Hepatocyte (in vitro differentiated cells): ENCODE measurements around the gene NODAL.

Experiments
- CTCF ChIP-seq: fragments of 200-600 bp; sonication (generic); IDR thresholded peaks from 2 replicates; pipeline ENCODE4 v1.5.1; 2016; ENCODE audit warnings: antibody characterized with exemption, mild to moderate bottlenecking; ENCODE audit not compliant: poor library complexity
- EZH2 ChIP-seq: fragments of 200-600 bp; sonication (generic); IDR thresholded peaks from 2 replicates; pipeline ENCODE4 v1.6.1; 2016; ENCODE audit warnings: antibody characterized with exemption, mild to moderate bottlenecking, borderline replicate concordance

GRCh38 chr10:70410608-70411007 lies 30.9 kb downstream of the NODAL start:
- TF ChIP-seq CTCF (no peak), EZH2 (no peak)
